SK-N-SH treated with all-trans-retinoic acid at 6 μM for 48 hours (cell line): Measurements from ENCODE around the gene PLEKHA4.

Experiments used
- ATAC-seq: fragments of 200-7000 bp; cut with Tn5 transposase; 3 replicates; pipeline ENCODE4 v1.9.1; 2020; ENCODE audit warnings: mild to moderate bottlenecking, moderate library complexity
- ARNTL ChIP-seq: fragments of 450-650 bp; formaldehyde crosslinking; IDR thresholded peaks from 2 replicates; pipeline ENCODE4 v1.5.0; 2020; ENCODE audit warnings: low read depth, mild to moderate bottlenecking, moderate library complexity, borderline replicate concordance
- BACH2 ChIP-seq: fragments of 250-450 bp; sonication (Bioruptor Pico); IDR thresholded peaks from 2 replicates; pipeline ENCODE4 v1.9.0; 2021; ENCODE audit warnings: mild to moderate bottlenecking, borderline replicate concordance
- CSRNP3 ChIP-seq: fragments of 250-450 bp; sonication (Bioruptor Pico); IDR thresholded peaks from 2 replicates; pipeline ENCODE4 v1.5.1; 2021; ENCODE audit warnings: mild to moderate bottlenecking, moderate library complexity
- ESRRG ChIP-seq: fragments of 250-450 bp; sonication (Bioruptor Pico); IDR thresholded peaks from 2 replicates; pipeline ENCODE4 v1.6.1; 2021; ENCODE audit warnings: mild to moderate bottlenecking
- GLIS3 ChIP-seq: fragments of 250-450 bp; sonication (Bioruptor Pico); IDR thresholded peaks from 2 replicates; pipeline ENCODE4 v1.5.0; 2020; ENCODE audit warnings: mild to moderate bottlenecking, moderate library complexity
- OSR1 ChIP-seq: fragments of 250-450 bp; sonication (Bioruptor Pico); IDR thresholded peaks from 2 replicates; pipeline ENCODE4 v1.8.0; 2022; ENCODE audit warnings: moderate library complexity, mild to moderate bottlenecking, inconsistent platforms
- PATZ1 ChIP-seq: fragments of 250-450 bp; sonication (Bioruptor Pico); IDR thresholded peaks from 2 replicates; pipeline ENCODE4 v1.8.0; 2020; ENCODE audit warnings: mild to moderate bottlenecking, moderate library complexity, borderline replicate concordance
- PPARA ChIP-seq: fragments of 250-450 bp; sonication (Bioruptor Pico); IDR thresholded peaks from 2 replicates; pipeline ENCODE4 v1.5.0; 2020; ENCODE audit warnings: mild to moderate bottlenecking, borderline replicate concordance
- RARB ChIP-seq: fragments of 250-450 bp; sonication (Bioruptor Pico); IDR thresholded peaks from 2 replicates; pipeline ENCODE4 v1.8.0; 2021; ENCODE audit warnings: mild to moderate bottlenecking, moderate library complexity
- SNAI2 ChIP-seq: fragments of 250-450 bp; sonication (Bioruptor Pico); IDR thresholded peaks from 2 replicates; pipeline ENCODE4 v1.5.0; 2020; ENCODE audit warnings: mild to moderate bottlenecking, moderate library complexity
- TCF4 ChIP-seq: fragments of 250-450 bp; sonication (Bioruptor Pico); IDR thresholded peaks from 2 replicates; pipeline ENCODE4 v1.8.0; 2021; ENCODE audit warnings: mild to moderate bottlenecking, moderate library complexity, borderline replicate concordance
- TSHZ2 ChIP-seq: fragments of 250-450 bp; sonication (Bioruptor Pico); IDR thresholded peaks from 2 replicates; pipeline ENCODE4 v1.5.0; 2020; ENCODE audit warnings: mild to moderate bottlenecking, moderate library complexity
- ZC3H10 ChIP-seq: fragments of 250-450 bp; sonication (Bioruptor Pico); IDR thresholded peaks from 2 replicates; pipeline ENCODE4 v1.5.1; 2021; ENCODE audit warnings: mild to moderate bottlenecking, moderate library complexity
- ZFP30 ChIP-seq: fragments of 450-650 bp; formaldehyde crosslinking; IDR thresholded peaks from 2 replicates; pipeline ENCODE4 v1.5.0; 2022; ENCODE audit warnings: mild to moderate bottlenecking, moderate library complexity
- ZNF565 ChIP-seq: fragments of 450-650 bp; formaldehyde crosslinking; conservative IDR thresholded peaks from 2 replicates; pipeline ENCODE4 v1.5.0; 2020; ENCODE audit warnings: low read depth, mild to moderate bottlenecking, moderate library complexity
- ZNF70 ChIP-seq: fragments of 450-650 bp; formaldehyde crosslinking; IDR thresholded peaks from 2 replicates; pipeline ENCODE4 v1.5.0; 2020; ENCODE audit warnings: mild to moderate bottlenecking, moderate library complexity
- ZNF8 ChIP-seq: fragments of 450-650 bp; formaldehyde crosslinking; IDR thresholded peaks from 2 replicates; pipeline ENCODE4 v1.5.0; 2020; ENCODE audit warnings: mild to moderate bottlenecking, moderate library complexity
- TF ChIP-seq, protein P1 (sequence below): fragments of 250-450 bp; sonication (Bioruptor Pico); IDR thresholded peaks from 2 replicates; pipeline ENCODE4 v1.8.0; 2021; ENCODE audit warnings: low read depth, mild to moderate bottlenecking, moderate library complexity, borderline replicate concordance

Gene PLEKHA4

DNA sequence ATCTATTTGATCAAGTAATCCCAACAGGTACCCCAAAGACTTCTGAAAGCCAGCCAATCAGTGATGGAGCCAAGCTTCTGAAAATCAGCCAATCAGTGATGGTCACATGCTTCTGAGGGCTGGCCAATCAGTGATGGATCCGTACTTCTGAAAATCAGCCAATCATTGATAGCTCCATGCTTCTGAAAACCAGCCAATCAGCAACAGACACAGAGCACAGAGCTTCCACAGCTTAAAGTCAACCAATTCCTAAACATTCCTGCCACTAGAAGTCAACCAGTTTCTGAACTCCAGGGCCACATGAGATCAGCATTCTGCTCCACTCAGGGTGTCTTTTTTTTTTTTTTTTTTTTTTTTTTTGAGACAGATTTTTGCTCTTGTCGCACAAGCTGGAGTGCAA, 23.9 kb downstream of the PLEKHA4 start:
- no peak for TF ChIP-seq CSRNP3 (CRISPR knock-in tag)
- TF ChIP-seq ZNF70 (CRISPR knock-in tag): no peak
- no peak for TF ChIP-seq OSR1 (CRISPR knock-in tag)
- TF ChIP-seq ZFP30: no peak
- TF ChIP-seq BACH2: no peak
- no peak for TF ChIP-seq ZNF8 (CRISPR knock-in tag)
- TF ChIP-seq PATZ1 (CRISPR knock-in tag): no peak
- no peak for TF ChIP-seq TSHZ2
- TF ChIP-seq ZC3H10 (CRISPR knock-in tag): no peak
- TF ChIP-seq RARB (CRISPR knock-in tag): no peak
- TF ChIP-seq ESRRG (CRISPR knock-in tag): no peak
- no peak for TF ChIP-seq PPARA (CRISPR knock-in tag)
- TF ChIP-seq, all 23 proteins: peak for 0

GRCh38 chr19:48842789-48843162, 25.6 kb downstream of the PLEKHA4 start:
- TF ChIP-seq ZNF565 (CRISPR knock-in tag): no peak
- no peak for TF ChIP-seq TCF4
- TF ChIP-seq BACH2: no peak
- no peak for TF ChIP-seq RARB (CRISPR knock-in tag)
- TF ChIP-seq PPARA (CRISPR knock-in tag): no peak
- TF ChIP-seq, protein P1, sequence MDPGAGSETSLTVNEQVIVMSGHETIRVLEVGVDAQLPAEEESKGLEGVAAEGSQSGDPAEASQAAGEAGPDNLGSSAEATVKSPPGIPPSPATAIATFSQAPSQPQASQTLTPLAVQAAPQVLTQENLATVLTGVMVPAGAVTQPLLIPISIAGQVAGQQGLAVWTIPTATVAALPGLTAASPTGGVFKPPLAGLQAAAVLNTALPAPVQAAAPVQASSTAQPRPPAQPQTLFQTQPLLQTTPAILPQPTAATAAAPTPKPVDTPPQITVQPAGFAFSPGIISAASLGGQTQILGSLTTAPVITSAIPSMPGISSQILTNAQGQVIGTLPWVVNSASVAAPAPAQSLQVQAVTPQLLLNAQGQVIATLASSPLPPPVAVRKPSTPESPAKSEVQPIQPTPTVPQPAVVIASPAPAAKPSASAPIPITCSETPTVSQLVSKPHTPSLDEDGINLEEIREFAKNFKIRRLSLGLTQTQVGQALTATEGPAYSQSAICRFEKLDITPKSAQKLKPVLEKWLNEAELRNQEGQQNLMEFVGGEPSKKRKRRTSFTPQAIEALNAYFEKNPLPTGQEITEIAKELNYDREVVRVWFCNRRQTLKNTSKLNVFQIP (CRISPR knock-in tag): no peak
- TF ChIP-seq ESRRG (CRISPR knock-in tag): no peak
- TF ChIP-seq CSRNP3 (CRISPR knock-in tag): no peak
- no peak for TF ChIP-seq SNAI2 (CRISPR knock-in tag)
- TF ChIP-seq ARNTL: no peak
- no peak for TF ChIP-seq GLIS3
- no peak for TF ChIP-seq PATZ1 (CRISPR knock-in tag)
- TF ChIP-seq TSHZ2: no peak
- peak; percentile 78 for ATAC-seq

More for the DNA sequence above, 23.9 kb downstream of the PLEKHA4 start:
- peak; percentile 75 for ATAC-seq
